A549 (cell line): ENCODE results near the gene DLGAP1. TPM values are rescaled to one million over a fixed set of nuclear protein-coding genes. Genes with fewer than 3 reads are reported as not detected.

ENCODE experiments used
- ATAC-seq, 2 experiments: fragments of 200-7000 bp in 1 of 2; fragments of >200 bp in 1 of 2; cut with Nextera tagmentation in 1 of 2; cut with Tn5 transposase in 1 of 2; 3 replicates each; pipeline versions ENCODE4 v1.8.0 to v1.9.1; 2018 to 2020; ENCODE audit warnings: mild to moderate bottlenecking in 1 of 2, moderate library complexity in 1 of 2
- CTCF ChIA-PET: fragments of 300-600 bp; sonication (Branson Sonifier 250); formaldehyde crosslinking; extraction: SDS; loops from one replicate; lab custom pipeline; 2021; ENCODE audit warnings: antibody characterized with exemption, inconsistent platforms; lab: Yijun Ruan, JAX
- POLR2A ChIA-PET: fragments of 350-600 bp; formaldehyde crosslinking; extraction: SDS; loops from one replicate; lab custom pipeline; 2021; ENCODE audit warnings: antibody characterized with exemption, inconsistent platforms; lab: Yijun Ruan, JAX
- DNase-seq, 2 experiments: peaks; one replicate each; pipeline versions ENCODE4 v3.0.0 to v3.0.0-alpha.2; 2011 to 2016; ENCODE audit warnings: low read depth in 1 of 2, low spot score in 1 of 2
- FAIRE-seq: peaks from 2 replicates; lab custom pipeline; 2011; peaks lifted over from hg19 to GRCh38; lab: Jason Lieb, UNC
- H3K27ac ChIP-seq, 2 experiments: fragments of >200 bp; sonication (Bioruptor Twin); formaldehyde crosslinking; 3 replicates each; pipeline ENCODE4 v1.5.1; 2016 to 2017
- H3K4me1 ChIP-seq: fragments of >200 bp; sonication (Bioruptor Twin); formaldehyde crosslinking; 3 replicates; pipeline ENCODE4 v1.6.1; 2016
- H3K4me2 ChIP-seq: fragments of >200 bp; sonication (Bioruptor Twin); formaldehyde crosslinking; 3 replicates; pipeline ENCODE4 v1.6.1; 2016
- H3K4me3 ChIP-seq: fragments of >200 bp; sonication (Bioruptor Twin); formaldehyde crosslinking; 3 replicates; pipeline ENCODE4 v1.5.1; 2016
- H3K9me3 ChIP-seq: fragments of >200 bp; sonication (Bioruptor Twin); formaldehyde crosslinking; 3 replicates; pipeline ENCODE4 v1.6.1; 2016
- CBX8 ChIP-seq: fragments of 200-600 bp; sonication (generic); IDR thresholded peaks from 2 replicates; pipeline ENCODE4 v1.6.1; 2016
- CHD4 ChIP-seq: fragments of 200-600 bp; sonication (generic); IDR thresholded peaks from 2 replicates; pipeline ENCODE4 v1.6.1; 2016; ENCODE audit warnings: antibody characterized with exemption, mild to moderate bottlenecking, borderline replicate concordance
- CTCF ChIP-seq: fragments of >200 bp; sonication (Bioruptor Twin); formaldehyde crosslinking; IDR thresholded peaks from 3 replicates; pipeline ENCODE4 v1.5.1; 2016
- FOSL2 ChIP-seq, 2 experiments: fragments of 450-650 bp in 1 of 2; fragments of >200 bp in 1 of 2; sonication (Bioruptor Twin) in 1 of 2; formaldehyde crosslinking; IDR thresholded peaks; 2 replicates each; pipeline versions ENCODE4 v1.5.0 to v1.6.1; 2016 to 2020; ENCODE audit warnings: mild to moderate bottlenecking in 1 of 2, moderate library complexity in 1 of 2
- HES2 ChIP-seq: fragments of >200 bp; sonication (Bioruptor Twin); formaldehyde crosslinking; IDR thresholded peaks from 2 replicates; pipeline ENCODE4 v1.6.1; 2016
- HOXB13 ChIP-seq: fragments of 250-450 bp; sonication (Bioruptor Pico); IDR thresholded peaks from 2 replicates; pipeline ENCODE4 v1.5.0; 2020; ENCODE audit warnings: low read depth, mild to moderate bottlenecking, moderate library complexity
- JUNB ChIP-seq: fragments of >200 bp; sonication (Bioruptor Twin); formaldehyde crosslinking; IDR thresholded peaks from 2 replicates; pipeline ENCODE4 v1.6.1; 2016
- MAZ ChIP-seq: fragments of 150-350 bp; IDR thresholded peaks from 2 replicates; pipeline ENCODE4 v1.6.1; 2014; ENCODE audit warnings: antibody characterized with exemption, low read depth, low read length, borderline replicate concordance
- POLR2A ChIP-seq: IDR thresholded peaks from 2 replicates; pipeline ENCODE4 v1.6.1; 2012; ENCODE audit warnings: mild to moderate bottlenecking, low read length
- RAD21 ChIP-seq, 2 experiments: fragments of >200 bp in 1 of 2; sonication (Bioruptor Twin) in 1 of 2; formaldehyde crosslinking in 1 of 2; IDR thresholded peaks in 1 of 2; conservative IDR thresholded peaks in 1 of 2; 2 replicates in 1 of 2; 3 replicates in 1 of 2; pipeline ENCODE4 v1.6.1; 2012 to 2018; ENCODE audit warnings: inconsistent platforms in 1 of 2
- RARB ChIP-seq: fragments of 250-450 bp; sonication (Bioruptor Pico); IDR thresholded peaks from 2 replicates; pipeline ENCODE4 v1.8.0; 2021; ENCODE audit warnings: mild to moderate bottlenecking, moderate library complexity
- SMC3 ChIP-seq: fragments of >200 bp; sonication (Bioruptor Twin); formaldehyde crosslinking; IDR thresholded peaks from 3 replicates; pipeline ENCODE4 v1.6.1; 2018; ENCODE audit warnings: inconsistent platforms
- TFCP2L1 ChIP-seq: fragments of 250-450 bp; sonication (Bioruptor Pico); IDR thresholded peaks from 2 replicates; pipeline ENCODE4 v1.5.0; 2021; ENCODE audit warnings: mild to moderate bottlenecking
- ZC3H11A ChIP-seq: fragments of 450-650 bp; IDR thresholded peaks from 2 replicates; pipeline ENCODE4 v1.6.1; 2014; ENCODE audit warnings: antibody characterized with exemption, mild to moderate bottlenecking
- ZFP36 ChIP-seq: fragments of 450-650 bp; IDR thresholded peaks from 2 replicates; pipeline ENCODE4 v1.6.1; 2014; ENCODE audit warnings: borderline replicate concordance; ENCODE audit not compliant: partially characterized antibody
- ZNF302 ChIP-seq: fragments of 250-450 bp; sonication (Bioruptor Pico); IDR thresholded peaks from 2 replicates; pipeline ENCODE4 v1.9.0; 2021; ENCODE audit warnings: inconsistent platforms, mild to moderate bottlenecking, moderate library complexity
- ZSCAN20 ChIP-seq: fragments of 250-450 bp; sonication (Bioruptor Pico); IDR thresholded peaks from 2 replicates; pipeline ENCODE4 v1.8.0; 2022; ENCODE audit warnings: mild to moderate bottlenecking, moderate library complexity
- WGBS: methylation state at CpG from one replicate; pipeline ENCODE4 v1.1.6; 2017; ENCODE audit errors: missing lambda C conversion rate; 5-methylcytosine and 5-hydroxymethylcytosine counted together
- polyA plus RNA-seq, 4 experiments: library from polyadenylated mRNA; depleted of rRNA in 3 of 4; stranded (reverse); fragments of >200 nt; fragmentation: RNase III in 1 of 4; extraction: RNeasy Plus Mini Kit Qiagen cat#74134 plus additional on column Dnase treatment in 1 of 4; gene quantifications; 2 replicates in 3 of 4; 3 replicates in 1 of 4; pipeline ENCODE4 v1.2.3, GENCODE V29; 2011 to 2017
- TF ChIP-seq, protein P1 (sequence below): IDR thresholded peaks from 2 replicates; pipeline ENCODE4 v1.6.1; 2012; ENCODE audit warnings: low read depth, borderline replicate concordance
- TF ChIP-seq, protein P2 (sequence below): fragments of 250-450 bp; sonication (Bioruptor Pico); IDR thresholded peaks from 2 replicates; pipeline ENCODE4 v1.5.0; 2021; ENCODE audit warnings: mild to moderate bottlenecking, moderate library complexity, borderline replicate concordance
- TF ChIP-seq, protein P3 (sequence below): fragments of 450-650 bp; IDR thresholded peaks from 2 replicates; pipeline ENCODE4 v1.6.1; 2014; ENCODE audit warnings: antibody characterized with exemption

Gene DLGAP1
- polyA plus RNA-seq, 2 of the 4 experiments (the other 2 are of a cell fraction), result 0.04 to 0.12 TPM

- no peak overlapping the region for H3K27ac ChIP-seq
- peaks cover 12% of the 10 kb centered on the region for H3K4me1 ChIP-seq
- TF ChIP-seq, protein P1, sequence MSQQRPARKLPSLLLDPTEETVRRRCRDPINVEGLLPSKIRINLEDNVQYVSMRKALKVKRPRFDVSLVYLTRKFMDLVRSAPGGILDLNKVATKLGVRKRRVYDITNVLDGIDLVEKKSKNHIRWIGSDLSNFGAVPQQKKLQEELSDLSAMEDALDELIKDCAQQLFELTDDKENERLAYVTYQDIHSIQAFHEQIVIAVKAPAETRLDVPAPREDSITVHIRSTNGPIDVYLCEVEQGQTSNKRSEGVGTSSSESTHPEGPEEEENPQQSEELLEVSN, result no peak
- no peak for TF ChIP-seq JUNB
- no peak for TF ChIP-seq HOXB13
- TF ChIP-seq, protein P2, sequence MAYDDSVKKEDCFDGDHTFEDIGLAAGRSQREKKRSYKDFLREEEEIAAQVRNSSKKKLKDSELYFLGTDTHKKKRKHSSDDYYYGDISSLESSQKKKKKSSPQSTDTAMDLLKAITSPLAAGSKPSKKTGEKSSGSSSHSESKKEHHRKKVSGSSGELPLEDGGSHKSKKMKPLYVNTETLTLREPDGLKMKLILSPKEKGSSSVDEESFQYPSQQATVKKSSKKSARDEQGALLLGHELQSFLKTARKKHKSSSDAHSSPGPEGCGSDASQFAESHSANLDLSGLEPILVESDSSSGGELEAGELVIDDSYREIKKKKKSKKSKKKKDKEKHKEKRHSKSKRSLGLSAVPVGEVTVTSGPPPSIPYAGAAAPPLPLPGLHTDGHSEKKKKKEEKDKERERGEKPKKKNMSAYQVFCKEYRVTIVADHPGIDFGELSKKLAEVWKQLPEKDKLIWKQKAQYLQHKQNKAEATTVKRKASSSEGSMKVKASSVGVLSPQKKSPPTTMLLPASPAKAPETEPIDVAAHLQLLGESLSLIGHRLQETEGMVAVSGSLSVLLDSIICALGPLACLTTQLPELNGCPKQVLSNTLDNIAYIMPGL, result no peak
- no peak for TF ChIP-seq RARB (CRISPR knock-in tag)
- no peak for TF ChIP-seq TFCP2L1
- TF ChIP-seq RAD21 (conservative IDR thresholded peaks at IDR 0.05 in 1 of 2, IDR thresholded peaks at IDR 0.05 in 1 of 2), result no peak
- ATAC-seq (no peak), DNase-seq (no peak), FAIRE-seq (no peak)
- 69% methylated on average over 3 of the region's 3 CpGs for WGBS
- ChIA-PET POLR2A (no interaction called here), CTCF (interaction anchor here (1.2 kb wide), 1 partner anchor 149 kb away, joined by 3 read pairs; no protein-coding TSS in a partner anchor)
- no peak overlapping the region for H3K4me3 ChIP-seq
- no peaks in the 10 kb centered on the region for H3K9me3 ChIP-seq
- no peak overlapping the region for H3K4me2 ChIP-seq
These were observed 533.3 kb downstream of the DLGAP1 start for GRCh38 chr18:3921826-3922225.

GRCh38 chr18:3920832-3921231 lies 534.3 kb downstream of the DLGAP1 start:
- Histone ChIP-seq H3K9me3 (no peaks in the 10 kb centered on the region), H3K4me1 (peaks cover 12% of the 10 kb centered on the region), H3K27ac (no peak overlapping the region), H3K4me3 (no peak overlapping the region), H3K4me2 (no peak overlapping the region)
- TF ChIP-seq FOSL2 (IDR thresholded peaks at IDR 0.05) (no peak), FOSL2 (CRISPR knock-in tag; IDR thresholded peaks at IDR 0.05) (no peak), CHD4 (no peak), ZFP36 (no peak), CTCF (no peak), RARB (CRISPR knock-in tag) (no peak), HES2 (no peak)
- TF ChIP-seq, protein P3, sequence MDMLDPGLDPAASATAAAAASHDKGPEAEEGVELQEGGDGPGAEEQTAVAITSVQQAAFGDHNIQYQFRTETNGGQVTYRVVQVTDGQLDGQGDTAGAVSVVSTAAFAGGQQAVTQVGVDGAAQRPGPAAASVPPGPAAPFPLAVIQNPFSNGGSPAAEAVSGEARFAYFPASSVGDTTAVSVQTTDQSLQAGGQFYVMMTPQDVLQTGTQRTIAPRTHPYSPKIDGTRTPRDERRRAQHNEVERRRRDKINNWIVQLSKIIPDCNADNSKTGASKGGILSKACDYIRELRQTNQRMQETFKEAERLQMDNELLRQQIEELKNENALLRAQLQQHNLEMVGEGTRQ, result no peak
- no peak for DNase-seq
- ChIA-PET CTCF (interaction anchor here (1.2 kb wide), 1 partner anchor 148 kb away, joined by 3 read pairs; no protein-coding TSS in a partner anchor), POLR2A (interaction anchor here (0.6 kb wide), 1 partner anchor 473 kb away, joined by 4 read pairs; no protein-coding TSS in a partner anchor)
- WGBS, result 51% methylated on average over 2 of the region's 2 CpGs
- no peak for FAIRE-seq
- no peak for ATAC-seq

DNA sequence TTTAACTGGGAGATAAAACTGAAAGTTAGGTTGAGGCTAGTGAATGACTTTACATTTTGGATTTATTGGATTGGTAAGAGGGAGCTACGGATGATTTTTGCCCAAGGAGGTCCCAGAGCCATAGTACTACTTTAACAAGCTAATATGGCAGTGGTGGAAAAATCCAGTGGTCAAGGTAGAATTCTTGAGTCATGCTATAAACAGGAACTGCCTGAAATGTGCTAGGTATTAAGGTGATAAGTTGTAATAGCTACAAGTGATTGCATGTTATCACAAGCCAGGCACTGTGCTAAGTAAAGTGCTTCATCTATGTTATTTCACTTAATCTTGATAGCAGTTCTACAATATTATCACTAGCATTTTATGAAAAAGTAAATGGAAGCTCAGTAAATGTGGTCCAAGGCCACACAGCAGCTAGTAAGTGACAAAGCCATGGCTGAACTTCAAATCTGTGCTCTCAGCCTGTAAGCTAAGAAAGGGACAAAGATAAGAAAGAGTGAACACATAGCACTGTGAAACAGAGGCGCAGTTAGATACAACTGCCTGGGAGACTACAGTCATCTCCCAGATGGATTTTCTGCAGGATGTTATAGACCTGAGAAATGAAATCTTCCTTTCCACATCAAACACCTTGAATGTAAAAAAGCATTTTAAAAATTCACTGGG lies 535.6 kb downstream of the DLGAP1 start:
- ATAC-seq, result no peak
- WGBS, result 79% methylated on average over 2 of the region's 2 CpGs
- Histone ChIP-seq H3K9me3 (no peaks in the 10 kb centered on the region), H3K4me3 (no peak overlapping the region), H3K4me2 (no peak overlapping the region), H3K27ac (no peak overlapping the region), H3K4me1 (peaks cover 12% of the 10 kb centered on the region)
- ChIA-PET POLR2A (no interaction called here), CTCF (interaction anchor here (1.0 kb wide), 1 partner anchor 148 kb away, joined by 4 read pairs; no protein-coding TSS in a partner anchor)
- no peak for DNase-seq
- no peak for FAIRE-seq
- TF ChIP-seq ZC3H11A (no peak), TFCP2L1 (no peak), MAZ (no peak), CBX8 (no peak), ZNF302 (CRISPR knock-in tag) (no peak), ZSCAN20 (CRISPR knock-in tag) (no peak), SMC3 (no peak), POLR2A (no peak)
